T-helper 2 cell (primary cell): Measurements from ENCODE around the gene COMMD10.
"Not testable (repeated sequence)": the region's sequence is repeated elsewhere in the genome, so short reads cannot be mapped to it uniquely, and the experiment has no call there.

Source experiments
- DNase-seq, 5 experiments: peaks; one replicate each; pipeline versions ENCODE4 v3.0.0 to v3.0.0-alpha.2; 2012 to 2022
- total RNA-seq, 2 donors: gene quantifications; one replicate each; lab custom pipeline; 2026; lab: John Stamatoyannopoulos, UW

COMMD10 gene
- total RNA-seq: 14.3 to 30.5 reads per million in 2 donors

GRCh38 chr5:116084871-116085715, at the start of gene COMMD10:
COMMD10 (plus strand) TSS chr5:116085025.
- peak; percentile 57 to 90 (median 75) for DNase-seq

GRCh38 chr5:116035123-116035522, 49.7 kb upstream of the COMMD10 start:
- no peak for DNase-seq

- DNase-seq: no peak
Measured at GRCh38 chr5:116037236-116037822, 47.5 kb upstream of the COMMD10 start.

GRCh38 chr5:116038817-116039216, 46.0 kb upstream of the COMMD10 start:
- peak in 1 of 5 experiments; percentile 61 for DNase-seq

GRCh38 chr5:116042375-116042774, 42.5 kb upstream of the COMMD10 start:
- no peak for DNase-seq

- no peak for DNase-seq
Measured at GRCh38 chr5:116044073-116044472, 40.8 kb upstream of the COMMD10 start.

- no peak for DNase-seq
Measured at GRCh38 chr5:116045821-116046220, 39.0 kb upstream of the COMMD10 start.

- no peak for DNase-seq
Measured at GRCh38 chr5:116046261-116046660, 38.6 kb upstream of the COMMD10 start.

GRCh38 chr5:116046823-116047222, 38.0 kb upstream of the COMMD10 start:
- DNase-seq: no peak

- DNase-seq: no peak
Measured at GRCh38 chr5:116058346-116058936, 26.4 kb upstream of the COMMD10 start.

GRCh38 chr5:116062352-116062751, 22.5 kb upstream of the COMMD10 start:
- no peak for DNase-seq

GRCh38 chr5:116063950-116064349, 20.9 kb upstream of the COMMD10 start:
- no peak for DNase-seq

GRCh38 chr5:116068028-116068632, 16.7 kb upstream of the COMMD10 start:
- peak in 2 of 5 experiments; percentile 8 to 54 for DNase-seq

GRCh38 chr5:116071211-116071610, 13.6 kb upstream of the COMMD10 start:
- DNase-seq: no peak

GRCh38 chr5:116075191-116075831, 9.5 kb upstream of the COMMD10 start:
- DNase-seq: peak in 1 of 5 experiments; percentile 28

GRCh38 chr5:116076496-116076895, 8.3 kb upstream of the COMMD10 start:
- no peak for DNase-seq

GRCh38 chr5:116078199-116078598, 6.6 kb upstream of the COMMD10 start:
- DNase-seq: no peak

GRCh38 chr5:116084287-116084691, 536 bp upstream of the COMMD10 start:
- peak in 2 of 5 experiments; percentile 11 to 77 for DNase-seq

- DNase-seq: not testable (repeated sequence)
Measured at GRCh38 chr5:116086309-116086708, 1.5 kb downstream of the COMMD10 start.

- DNase-seq: no peak
Measured at GRCh38 chr5:116088062-116088461, 3.2 kb downstream of the COMMD10 start.

GRCh38 chr5:116090302-116090701, 5.5 kb downstream of the COMMD10 start:
- DNase-seq: no peak

- DNase-seq: no peak
Measured at GRCh38 chr5:116091416-116091815, 6.6 kb downstream of the COMMD10 start.

GRCh38 chr5:116097301-116097700, 12.5 kb downstream of the COMMD10 start:
- DNase-seq: no peak
